ENCODE data around the gene SERPINB2.

SERPINB2 gene

GRCh38 chr18:63887424-63887823 is at the start of gene SERPINB2:
SERPINB2 (plus strand) TSS chr18:63887705; CDS start chr18:63891445, 3,740 bp downstream.
- DNase-seq = no peak

- DNase-seq = no peak
These were observed 44.5 kb upstream of the SERPINB2 start for GRCh38 chr18:63843008-63843407.

- no peak for DNase-seq
These were observed 43.3 kb upstream of the SERPINB2 start for GRCh38 chr18:63844254-63844653.

GRCh38 chr18:63848159-63848558 is 39.3 kb upstream of the SERPINB2 start:
- DNase-seq = no peak

GRCh38 chr18:63850020-63850419 is 37.5 kb upstream of the SERPINB2 start:
- DNase-seq = no peak

GRCh38 chr18:63850636-63851035 is 36.9 kb upstream of the SERPINB2 start:
- no peak for DNase-seq

- no peak for DNase-seq
These were observed 29.0 kb upstream of the SERPINB2 start for GRCh38 chr18:63858456-63858855.

GRCh38 chr18:63859781-63860475 is 27.6 kb upstream of the SERPINB2 start:
- DNase-seq = peak; percentile 25

- no peak for DNase-seq
These were observed 27.0 kb upstream of the SERPINB2 start for GRCh38 chr18:63860531-63860930.

GRCh38 chr18:63867368-63868125 is 20.0 kb upstream of the SERPINB2 start:
- DNase-seq = no peak

GRCh38 chr18:63868546-63868945 is 19.0 kb upstream of the SERPINB2 start:
- DNase-seq = no peak

- peak; percentile 69 for DNase-seq
These were observed 18.1 kb upstream of the SERPINB2 start for GRCh38 chr18:63869374-63869773.

- DNase-seq = no peak
These were observed 17.7 kb upstream of the SERPINB2 start for GRCh38 chr18:63869851-63870250.

GRCh38 chr18:63871836-63872235 is 15.7 kb upstream of the SERPINB2 start:
- DNase-seq = no peak

- DNase-seq = no peak
These were observed 14.9 kb upstream of the SERPINB2 start for GRCh38 chr18:63872586-63872985.

- no peak for DNase-seq
These were observed 9.2 kb upstream of the SERPINB2 start for GRCh38 chr18:63878343-63878742.

GRCh38 chr18:63878925-63879324 is 8.6 kb upstream of the SERPINB2 start:
- DNase-seq = no peak

- no peak for DNase-seq
These were observed 7.8 kb upstream of the SERPINB2 start for GRCh38 chr18:63879709-63880108.

- no peak for DNase-seq
These were observed 5.7 kb upstream of the SERPINB2 start for GRCh38 chr18:63881851-63882250.

- DNase-seq = no peak
These were observed 5.0 kb upstream of the SERPINB2 start for GRCh38 chr18:63882333-63883141.

GRCh38 chr18:63883617-63884016 is 3.9 kb upstream of the SERPINB2 start:
- DNase-seq = no peak

GRCh38 chr18:63888470-63889190 is 1.1 kb downstream of the SERPINB2 start:
- DNase-seq = no peak

- DNase-seq = no peak
These were observed 2.1 kb downstream of the SERPINB2 start for GRCh38 chr18:63889626-63890025.

Data from CD4-positive, alpha-beta T cell treated with Interleukin-15 for 1 hour (primary cell).